GM18505 (cell line): ENCODE data around the gene ITPR3.

Experiments
- ATAC-seq: cut with Tn5 transposase; IDR thresholded peaks from one replicate; pipeline ENCODE4 v1.9.1; 2021; ENCODE audit not compliant: unreplicated experiment
- POLR2A ChIP-seq: IDR thresholded peaks from 4 replicates; pipeline ENCODE4 v1.6.1; 2011; ENCODE audit warnings: borderline replicate concordance; ENCODE audit not compliant: insufficient read depth, insufficient read length; ENCODE audit errors: extremely low read depth

Gene ITPR3

GRCh38 chr6:33597551-33598322, 23.4 kb upstream of the ITPR3 start:
- TF ChIP-seq POLR2A, result no peak
- ATAC-seq, result no peak

GRCh38 chr6:33599413-33599938, 21.6 kb upstream of the ITPR3 start:
- ATAC-seq, result no peak
- TF ChIP-seq POLR2A, result no peak

DNA sequence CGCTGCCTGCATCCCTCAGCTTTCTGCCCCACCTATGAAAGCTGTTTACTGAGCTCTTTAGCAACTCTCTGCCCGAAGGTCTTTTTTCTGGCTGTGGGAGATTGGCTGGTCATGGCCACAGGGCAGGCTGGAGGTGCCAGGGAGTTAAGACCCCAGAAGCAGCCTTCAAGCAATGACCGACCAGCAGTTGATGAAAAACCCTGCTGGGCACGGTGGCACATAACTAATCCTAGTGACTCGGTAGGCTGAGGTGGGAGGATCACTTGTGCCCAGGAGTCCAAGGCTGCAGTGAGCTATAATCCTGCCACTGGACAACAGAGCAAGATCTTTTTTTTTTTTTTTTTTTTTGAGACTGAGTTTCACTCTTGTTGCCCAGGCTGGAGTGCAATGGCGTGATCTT, 20.4 kb upstream of the ITPR3 start:
- ATAC-seq, result no peak
- no peak for TF ChIP-seq POLR2A

GRCh38 chr6:33602180-33602579, 18.9 kb upstream of the ITPR3 start:
- ATAC-seq, result no peak
- TF ChIP-seq POLR2A, result no peak

DNA sequence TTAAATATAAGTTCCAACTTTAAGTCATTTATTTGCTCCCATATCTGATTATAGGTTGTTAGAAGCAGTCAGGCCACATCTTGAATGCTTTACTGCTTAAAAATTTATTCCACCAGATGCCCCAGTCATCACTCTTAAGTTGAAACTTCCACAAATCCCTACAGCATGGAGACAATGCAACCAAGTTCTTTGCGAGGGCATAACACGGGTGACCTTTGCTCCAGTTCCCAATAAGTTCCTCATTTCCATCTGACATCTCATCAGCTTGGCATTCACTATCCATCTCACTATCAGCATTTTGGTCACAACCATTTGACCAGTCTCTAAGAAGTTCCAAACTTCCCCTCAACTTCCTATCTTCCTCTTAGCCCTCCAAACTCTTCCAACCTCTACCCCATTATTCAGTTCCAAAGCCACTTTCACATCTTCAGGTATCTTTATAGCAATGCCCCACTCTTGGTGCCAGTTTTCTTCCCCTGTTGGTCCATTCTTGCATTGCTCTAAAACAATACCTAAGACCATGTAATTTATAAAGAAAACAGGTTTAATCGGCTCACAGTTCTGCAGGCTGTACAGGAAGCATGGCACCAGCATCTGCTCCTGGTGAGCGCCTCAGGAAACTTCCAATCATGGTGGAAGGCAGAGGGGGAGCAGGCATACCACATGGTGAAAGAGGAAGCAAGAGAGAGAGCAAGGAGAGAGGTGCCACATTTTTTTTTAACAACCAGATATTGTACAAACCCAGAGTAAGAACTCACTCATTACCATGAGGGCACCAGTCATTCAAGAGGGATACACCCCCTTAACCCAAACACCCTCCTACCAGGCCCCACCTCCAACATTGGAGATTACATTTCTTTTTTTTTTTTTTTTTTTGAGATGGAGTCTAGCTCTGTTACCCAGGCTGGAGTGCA, 15.9 kb upstream of the ITPR3 start:
- ATAC-seq, result no peak
- TF ChIP-seq POLR2A, result no peak

DNA sequence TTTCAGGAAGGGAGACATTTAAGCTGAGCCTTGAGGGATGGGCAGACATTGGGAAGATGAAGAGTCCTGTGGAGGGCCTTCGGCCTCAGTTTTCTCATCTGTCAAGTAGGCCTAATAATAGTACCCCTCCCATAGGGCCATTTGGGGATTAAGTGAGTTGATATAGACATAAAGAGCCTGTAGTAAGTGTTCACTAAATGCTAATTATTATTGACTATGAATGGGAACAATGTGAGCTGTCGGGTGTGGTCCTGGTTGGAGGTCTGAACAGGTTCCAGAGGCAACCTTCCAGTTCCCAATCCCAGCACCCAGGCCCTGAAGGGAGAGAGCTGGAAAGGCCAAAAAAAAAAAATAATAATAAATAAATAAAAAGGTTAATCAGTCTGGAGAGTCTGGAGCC, 14.5 kb upstream of the ITPR3 start:
- ATAC-seq, result no peak
- no peak for TF ChIP-seq POLR2A

GRCh38 chr6:33607126-33607783, 13.9 kb upstream of the ITPR3 start:
- ATAC-seq, result no peak
- no peak for TF ChIP-seq POLR2A

DNA sequence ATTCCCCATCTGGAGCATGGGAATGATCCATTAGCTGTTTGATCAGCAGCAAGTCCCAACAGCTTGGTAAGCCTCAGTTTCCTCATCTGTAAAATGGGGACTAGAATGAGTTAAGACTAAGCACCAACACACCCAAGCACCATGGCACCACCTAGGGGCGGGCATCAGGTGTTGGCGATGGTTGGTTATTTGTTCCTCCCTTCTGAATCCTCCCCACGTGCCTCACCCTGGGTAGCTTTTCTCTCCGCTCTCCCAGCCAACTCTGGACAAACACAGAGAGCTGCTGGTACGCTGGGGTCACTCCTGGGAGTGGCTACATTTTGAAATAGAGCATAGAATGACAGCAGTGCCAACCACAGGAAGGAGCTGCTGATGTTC, 13.3 kb upstream of the ITPR3 start:
- no peak for TF ChIP-seq POLR2A
- no peak for ATAC-seq

DNA sequence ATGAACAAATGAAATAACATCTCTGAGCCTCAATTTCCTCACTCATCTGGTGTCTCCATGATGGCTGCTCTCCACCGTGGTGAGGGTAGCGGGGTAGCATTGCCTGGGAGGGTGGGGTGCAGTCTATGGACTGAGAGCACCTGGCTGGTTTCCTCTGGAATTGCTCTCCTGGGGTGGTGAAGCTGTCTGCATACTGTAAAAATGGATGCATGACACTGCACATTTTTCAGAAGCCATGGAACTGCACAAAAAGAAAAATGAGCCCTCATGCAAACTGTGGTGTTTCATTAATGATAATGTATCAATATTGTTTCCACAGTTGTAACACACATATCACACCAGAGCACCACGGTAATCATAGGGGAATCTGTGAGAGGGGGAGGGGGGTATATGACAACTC, 12.1 kb upstream of the ITPR3 start:
- no peak for ATAC-seq
- no peak for TF ChIP-seq POLR2A

DNA sequence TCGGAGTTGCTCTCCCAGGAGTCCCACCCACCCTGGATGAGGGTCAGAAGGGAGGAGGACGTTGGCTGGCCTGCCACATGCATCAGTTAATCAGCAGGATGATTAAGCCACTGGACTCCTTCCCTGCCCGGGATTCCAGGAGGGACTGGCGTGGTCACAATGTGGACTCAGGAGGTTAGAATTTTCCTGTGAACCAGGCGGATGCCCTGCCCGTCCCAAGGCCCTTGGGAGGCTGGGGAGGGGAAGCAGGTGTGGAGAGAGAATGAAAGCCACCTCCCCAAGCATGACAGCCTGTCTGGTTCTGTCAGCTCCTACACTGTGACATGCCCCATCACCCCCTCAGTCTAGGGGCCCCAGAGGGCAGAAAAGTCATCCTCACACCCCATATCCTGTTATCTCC, 11.6 kb upstream of the ITPR3 start:
- no peak for ATAC-seq

GRCh38 chr6:33610067-33610466, 11.1 kb upstream of the ITPR3 start:
- ATAC-seq, result no peak
- no peak for TF ChIP-seq POLR2A

More for the DNA sequence above, 11.6 kb upstream of the ITPR3 start:
- TF ChIP-seq POLR2A, result no peak

- TF ChIP-seq POLR2A, result no peak
- ATAC-seq, result no peak
These were observed 10.1 kb upstream of the ITPR3 start for GRCh38 chr6:33610779-33611732.
